A549 (cell line): Measurements from ENCODE around the gene PBX1. TPM values are rescaled to one million over a fixed set of nuclear protein-coding genes. Genes with fewer than 3 reads are reported as not detected.

Experiments used
- ATAC-seq, 2 experiments: fragments of 200-7000 bp in 1 of 2; fragments of >200 bp in 1 of 2; cut with Nextera tagmentation in 1 of 2; cut with Tn5 transposase in 1 of 2; 3 replicates each; pipeline versions ENCODE4 v1.8.0 to v1.9.1; 2018 to 2020; ENCODE audit warnings: mild to moderate bottlenecking in 1 of 2, moderate library complexity in 1 of 2
- CTCF ChIA-PET: fragments of 300-600 bp; sonication (Branson Sonifier 250); formaldehyde crosslinking; extraction: SDS; loops from one replicate; lab custom pipeline; 2021; ENCODE audit warnings: antibody characterized with exemption, inconsistent platforms; lab: Yijun Ruan, JAX
- POLR2A ChIA-PET: fragments of 350-600 bp; formaldehyde crosslinking; extraction: SDS; loops from one replicate; lab custom pipeline; 2021; ENCODE audit warnings: antibody characterized with exemption, inconsistent platforms; lab: Yijun Ruan, JAX
- DNase-seq, 2 experiments: peaks; one replicate each; pipeline versions ENCODE4 v3.0.0 to v3.0.0-alpha.2; 2011 to 2016; ENCODE audit warnings: low read depth in 1 of 2, low spot score in 1 of 2
- FAIRE-seq: peaks from 2 replicates; lab custom pipeline; 2011; peaks lifted over from hg19 to GRCh38; lab: Jason Lieb, UNC
- H3K27ac ChIP-seq, 2 experiments: fragments of >200 bp; sonication (Bioruptor Twin); formaldehyde crosslinking; 3 replicates each; pipeline ENCODE4 v1.5.1; 2016 to 2017
- H3K4me1 ChIP-seq: fragments of >200 bp; sonication (Bioruptor Twin); formaldehyde crosslinking; 3 replicates; pipeline ENCODE4 v1.6.1; 2016
- H3K4me2 ChIP-seq: fragments of >200 bp; sonication (Bioruptor Twin); formaldehyde crosslinking; 3 replicates; pipeline ENCODE4 v1.6.1; 2016
- H3K4me3 ChIP-seq: fragments of >200 bp; sonication (Bioruptor Twin); formaldehyde crosslinking; 3 replicates; pipeline ENCODE4 v1.5.1; 2016
- H3K9me3 ChIP-seq: fragments of >200 bp; sonication (Bioruptor Twin); formaldehyde crosslinking; 3 replicates; pipeline ENCODE4 v1.6.1; 2016
- CHD2 ChIP-seq: fragments of 150-350 bp; IDR thresholded peaks from 2 replicates; pipeline ENCODE4 v1.6.1; 2014; ENCODE audit warnings: low read length; ENCODE audit not compliant: partially characterized antibody
- CHD4 ChIP-seq: fragments of 200-600 bp; sonication (generic); IDR thresholded peaks from 2 replicates; pipeline ENCODE4 v1.6.1; 2016; ENCODE audit warnings: antibody characterized with exemption, mild to moderate bottlenecking, borderline replicate concordance
- EHMT2 ChIP-seq: fragments of 200-600 bp; sonication (generic); IDR thresholded peaks from 2 replicates; pipeline ENCODE4 v1.6.1; 2016; ENCODE audit warnings: antibody characterized with exemption, low read depth, mild to moderate bottlenecking, moderate library complexity
- ESRRA ChIP-seq: fragments of 150-350 bp; IDR thresholded peaks from 2 replicates; pipeline ENCODE4 v1.6.1; 2014; ENCODE audit warnings: mild to moderate bottlenecking, low read length, borderline replicate concordance
- FOSB ChIP-seq: fragments of 250-450 bp; sonication (Bioruptor Pico); IDR thresholded peaks from 2 replicates; pipeline ENCODE4 v1.5.0; 2020; ENCODE audit warnings: mild to moderate bottlenecking, moderate library complexity
- GATA3 ChIP-seq: IDR thresholded peaks from 2 replicates; pipeline ENCODE4 v1.6.1; 2012; ENCODE audit warnings: borderline replicate concordance
- HES2 ChIP-seq: fragments of >200 bp; sonication (Bioruptor Twin); formaldehyde crosslinking; IDR thresholded peaks from 2 replicates; pipeline ENCODE4 v1.6.1; 2016
- HOXB13 ChIP-seq: fragments of 250-450 bp; sonication (Bioruptor Pico); IDR thresholded peaks from 2 replicates; pipeline ENCODE4 v1.5.0; 2020; ENCODE audit warnings: low read depth, mild to moderate bottlenecking, moderate library complexity
- HOXB5 ChIP-seq: fragments of 250-450 bp; sonication (Bioruptor Pico); IDR thresholded peaks from 2 replicates; pipeline ENCODE4 v1.5.0; 2020; ENCODE audit warnings: mild to moderate bottlenecking, moderate library complexity
- KDM5A ChIP-seq: fragments of 200-600 bp; sonication (generic); IDR thresholded peaks from 2 replicates; pipeline ENCODE4 v1.6.1; 2016; ENCODE audit warnings: antibody characterized with exemption, mild to moderate bottlenecking
- MAZ ChIP-seq: fragments of 150-350 bp; IDR thresholded peaks from 2 replicates; pipeline ENCODE4 v1.6.1; 2014; ENCODE audit warnings: antibody characterized with exemption, low read depth, low read length, borderline replicate concordance
- MYC ChIP-seq: IDR thresholded peaks from 2 replicates; pipeline ENCODE4 v1.6.1; 2012; ENCODE audit warnings: mild to moderate bottlenecking, inconsistent platforms, low read length, improper control_type of control experiment, borderline replicate concordance
- NPAS2 ChIP-seq: fragments of 250-450 bp; sonication (Bioruptor Pico); IDR thresholded peaks from 2 replicates; pipeline ENCODE4 v1.8.0; 2022; ENCODE audit warnings: mild to moderate bottlenecking, moderate library complexity, borderline replicate concordance
- NR3C1 ChIP-seq: fragments of >200 bp; sonication (Bioruptor Twin); formaldehyde crosslinking; IDR thresholded peaks from 3 replicates; pipeline ENCODE4 v1.6.1; 2017
- PBX3 ChIP-seq: IDR thresholded peaks from 2 replicates; pipeline ENCODE4 v1.6.1; 2012
- PHF8 ChIP-seq: fragments of 200-600 bp; sonication (generic); IDR thresholded peaks from 2 replicates; pipeline ENCODE4 v1.6.1; 2016; ENCODE audit warnings: low read depth, mild to moderate bottlenecking, antibody characterized with exemption, moderate library complexity, borderline replicate concordance
- POLR2A ChIP-seq: IDR thresholded peaks from 2 replicates; pipeline ENCODE4 v1.6.1; 2012; ENCODE audit warnings: mild to moderate bottlenecking, low read length
- RAD21 ChIP-seq, 2 experiments: fragments of >200 bp in 1 of 2; sonication (Bioruptor Twin) in 1 of 2; formaldehyde crosslinking in 1 of 2; IDR thresholded peaks in 1 of 2; conservative IDR thresholded peaks in 1 of 2; 2 replicates in 1 of 2; 3 replicates in 1 of 2; pipeline ENCODE4 v1.6.1; 2012 to 2018; ENCODE audit warnings: inconsistent platforms in 1 of 2
- RARB ChIP-seq: fragments of 250-450 bp; sonication (Bioruptor Pico); IDR thresholded peaks from 2 replicates; pipeline ENCODE4 v1.8.0; 2021; ENCODE audit warnings: mild to moderate bottlenecking, moderate library complexity
- REST ChIP-seq: fragments of 200-600 bp; sonication (generic); IDR thresholded peaks from 2 replicates; pipeline ENCODE4 v1.6.1; 2016; ENCODE audit warnings: antibody characterized with exemption, mild to moderate bottlenecking, moderate library complexity
- RNF2 ChIP-seq: fragments of 200-600 bp; sonication (generic); IDR thresholded peaks from 2 replicates; pipeline ENCODE4 v1.6.1; 2016; ENCODE audit warnings: low read depth, mild to moderate bottlenecking, antibody characterized with exemption, moderate library complexity, borderline replicate concordance
- SREBF2 ChIP-seq: fragments of 450-650 bp; IDR thresholded peaks from 2 replicates; pipeline ENCODE4 v1.6.1; 2014; ENCODE audit warnings: mild to moderate bottlenecking, moderate library complexity
- ZFP36 ChIP-seq: fragments of 450-650 bp; IDR thresholded peaks from 2 replicates; pipeline ENCODE4 v1.6.1; 2014; ENCODE audit warnings: borderline replicate concordance; ENCODE audit not compliant: partially characterized antibody
- WGBS: methylation state at CpG from one replicate; pipeline ENCODE4 v1.1.6; 2017; ENCODE audit errors: missing lambda C conversion rate; 5-methylcytosine and 5-hydroxymethylcytosine counted together
- polyA plus RNA-seq, 4 experiments: library from polyadenylated mRNA; depleted of rRNA in 3 of 4; stranded (reverse); fragments of >200 nt; fragmentation: RNase III in 1 of 4; extraction: RNeasy Plus Mini Kit Qiagen cat#74134 plus additional on column Dnase treatment in 1 of 4; gene quantifications; 2 replicates in 3 of 4; 3 replicates in 1 of 4; pipeline ENCODE4 v1.2.3, GENCODE V29; 2011 to 2017
- TF ChIP-seq, protein P1 (sequence below): fragments of >200 bp; sonication (Bioruptor Twin); formaldehyde crosslinking; IDR thresholded peaks from 3 replicates; pipeline ENCODE4 v1.5.1; 2016
- TF ChIP-seq, protein P2 (sequence below): fragments of 250-450 bp; sonication (Bioruptor Pico); IDR thresholded peaks from 2 replicates; pipeline ENCODE4 v1.5.0; 2021; ENCODE audit warnings: mild to moderate bottlenecking, moderate library complexity, borderline replicate concordance

Gene PBX1
- polyA plus RNA-seq, 2 of the 4 experiments (the other 2 are of a cell fraction) = 47.8 to 61.5 TPM

- FAIRE-seq = no peak
- H3K4me2 ChIP-seq = no peak overlapping the region
- no peaks in the 10 kb centered on the region for H3K9me3 ChIP-seq
- no peak for TF ChIP-seq CHD4
- TF ChIP-seq, protein P1, sequence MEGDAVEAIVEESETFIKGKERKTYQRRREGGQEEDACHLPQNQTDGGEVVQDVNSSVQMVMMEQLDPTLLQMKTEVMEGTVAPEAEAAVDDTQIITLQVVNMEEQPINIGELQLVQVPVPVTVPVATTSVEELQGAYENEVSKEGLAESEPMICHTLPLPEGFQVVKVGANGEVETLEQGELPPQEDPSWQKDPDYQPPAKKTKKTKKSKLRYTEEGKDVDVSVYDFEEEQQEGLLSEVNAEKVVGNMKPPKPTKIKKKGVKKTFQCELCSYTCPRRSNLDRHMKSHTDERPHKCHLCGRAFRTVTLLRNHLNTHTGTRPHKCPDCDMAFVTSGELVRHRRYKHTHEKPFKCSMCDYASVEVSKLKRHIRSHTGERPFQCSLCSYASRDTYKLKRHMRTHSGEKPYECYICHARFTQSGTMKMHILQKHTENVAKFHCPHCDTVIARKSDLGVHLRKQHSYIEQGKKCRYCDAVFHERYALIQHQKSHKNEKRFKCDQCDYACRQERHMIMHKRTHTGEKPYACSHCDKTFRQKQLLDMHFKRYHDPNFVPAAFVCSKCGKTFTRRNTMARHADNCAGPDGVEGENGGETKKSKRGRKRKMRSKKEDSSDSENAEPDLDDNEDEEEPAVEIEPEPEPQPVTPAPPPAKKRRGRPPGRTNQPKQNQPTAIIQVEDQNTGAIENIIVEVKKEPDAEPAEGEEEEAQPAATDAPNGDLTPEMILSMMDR = no peak
- no peak for TF ChIP-seq HOXB5 (CRISPR knock-in tag)
- TF ChIP-seq RAD21 (conservative IDR thresholded peaks at IDR 0.05 in 1 of 2, IDR thresholded peaks at IDR 0.05 in 1 of 2) = no peak
- no peak for TF ChIP-seq REST
- no peak for TF ChIP-seq GATA3
- ChIA-PET CTCF (interaction anchor here (1.0 to 3.0 kb wide), 3 partner anchors 9 to 13 kb away, joined by 4 to 24 read pairs (median 6); no protein-coding TSS in a partner anchor), POLR2A (interaction anchor here (1.4 kb wide), 1 partner anchor 238 kb away, joined by 3 read pairs; the partner anchor contains the start of gene PBX1)
- H3K4me1 ChIP-seq = peaks cover 22% of the 10 kb centered on the region
- H3K27ac ChIP-seq = peak overlapping the region in 1 of 2 experiments; percentile 46; a peak in 2 of 6 replicates
- no peak for ATAC-seq
- 54% methylated on average over 2 of the region's 2 CpGs for WGBS
- DNase-seq = no peak
- H3K4me3 ChIP-seq = no peak overlapping the region
Observed at GRCh38 chr1:164796916-164797315, 237.9 kb downstream of the PBX1 start.

DNA sequence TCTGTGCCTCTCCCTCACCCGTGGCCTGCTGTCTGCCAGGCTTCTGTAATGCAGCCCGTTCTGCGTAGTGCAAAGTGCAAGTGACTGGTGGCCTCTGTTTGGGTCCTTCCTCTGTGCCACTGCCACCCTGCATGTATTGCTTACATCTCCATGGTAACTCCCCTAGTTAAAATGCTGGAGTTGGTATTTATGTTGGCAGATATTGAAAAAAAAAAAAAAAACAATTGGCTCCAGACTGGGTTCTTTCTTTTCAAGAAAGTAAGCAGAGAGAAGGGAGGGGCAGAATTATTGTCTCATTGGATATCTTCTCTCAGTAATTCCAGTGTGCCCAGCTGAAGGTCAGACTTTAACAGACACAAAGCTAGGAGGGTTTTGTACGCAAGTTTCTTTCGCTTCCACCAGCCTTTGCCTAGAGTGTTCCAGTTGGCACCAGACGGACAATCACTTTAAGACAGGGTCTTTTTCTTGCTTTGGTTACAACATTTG is 242.3 kb downstream of the PBX1 start:
- no peak for TF ChIP-seq RARB (CRISPR knock-in tag)
- TF ChIP-seq KDM5A = no peak
- no peak for TF ChIP-seq HES2
- no peak for TF ChIP-seq GATA3
- TF ChIP-seq RNF2 = no peak
- TF ChIP-seq SREBF2 = no peak
- TF ChIP-seq HOXB13 (CRISPR knock-in tag) = no peak
- TF ChIP-seq, protein P2, sequence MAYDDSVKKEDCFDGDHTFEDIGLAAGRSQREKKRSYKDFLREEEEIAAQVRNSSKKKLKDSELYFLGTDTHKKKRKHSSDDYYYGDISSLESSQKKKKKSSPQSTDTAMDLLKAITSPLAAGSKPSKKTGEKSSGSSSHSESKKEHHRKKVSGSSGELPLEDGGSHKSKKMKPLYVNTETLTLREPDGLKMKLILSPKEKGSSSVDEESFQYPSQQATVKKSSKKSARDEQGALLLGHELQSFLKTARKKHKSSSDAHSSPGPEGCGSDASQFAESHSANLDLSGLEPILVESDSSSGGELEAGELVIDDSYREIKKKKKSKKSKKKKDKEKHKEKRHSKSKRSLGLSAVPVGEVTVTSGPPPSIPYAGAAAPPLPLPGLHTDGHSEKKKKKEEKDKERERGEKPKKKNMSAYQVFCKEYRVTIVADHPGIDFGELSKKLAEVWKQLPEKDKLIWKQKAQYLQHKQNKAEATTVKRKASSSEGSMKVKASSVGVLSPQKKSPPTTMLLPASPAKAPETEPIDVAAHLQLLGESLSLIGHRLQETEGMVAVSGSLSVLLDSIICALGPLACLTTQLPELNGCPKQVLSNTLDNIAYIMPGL (CRISPR knock-in tag) = no peak
- no peak for TF ChIP-seq EHMT2
- TF ChIP-seq MYC = no peak
- no peak for TF ChIP-seq MAZ
- TF ChIP-seq CHD2 = no peak
- no peak for TF ChIP-seq PHF8
- no peak for TF ChIP-seq PBX3
- no peak for TF ChIP-seq ZFP36
- no peak for TF ChIP-seq FOSB (CRISPR knock-in tag)
- TF ChIP-seq ESRRA = no peak
- no peak for TF ChIP-seq NR3C1
- TF ChIP-seq NPAS2 = no peak
- no peak for TF ChIP-seq POLR2A
- FAIRE-seq = no peak
- 78% methylated on average over 6 of the region's 6 CpGs for WGBS
- POLR2A ChIA-PET = no interaction called here
- H3K4me2 ChIP-seq = no peak overlapping the region
- H3K4me3 ChIP-seq = no peak overlapping the region
- H3K9me3 ChIP-seq = no peaks in the 10 kb centered on the region
- no peak for DNase-seq
- H3K27ac ChIP-seq = no peak overlapping the region
- H3K4me1 ChIP-seq = peaks cover 16% of the 10 kb centered on the region
- no peak for ATAC-seq
- CTCF ChIA-PET = interaction anchor here (1.1 to 3.0 kb wide), 2 partner anchors 14 to 313 kb away, joined by 3 to 17 read pairs; no protein-coding TSS in a partner anchor
